GM10266 (cell line): ENCODE results near the gene ACACA.

Experiments
- DNase-seq: peaks from one replicate; pipeline ENCODE4 v3.0.0; 2012; ENCODE audit errors: extremely low spot score
- CTCF ChIP-seq: IDR thresholded peaks from 2 replicates; pipeline ENCODE4 v1.5.1; 2012; ENCODE audit warnings: mild to moderate bottlenecking, low read depth; ENCODE audit not compliant: control insufficient read depth, insufficient read depth; ENCODE audit errors: missing control alignments

ACACA gene

GRCh38 chr17:37092701-37093100 lies 313.9 kb downstream of the ACACA start:
- DNase-seq, result no peak
- no peak for TF ChIP-seq CTCF

- TF ChIP-seq CTCF, result no peak
- no peak for DNase-seq
These were observed 314.6 kb downstream of the ACACA start for GRCh38 chr17:37092071-37092470.

GRCh38 chr17:37090941-37091340 lies 315.7 kb downstream of the ACACA start:
- no peak for TF ChIP-seq CTCF
- no peak for DNase-seq

- TF ChIP-seq CTCF, result no peak
- peak; percentile 62 for DNase-seq
These were observed 316.7 kb downstream of the ACACA start for GRCh38 chr17:37089956-37090355.

- TF ChIP-seq CTCF, result no peak
- DNase-seq, result no peak
These were observed 317.7 kb downstream of the ACACA start for GRCh38 chr17:37088913-37089312.

- no peak for DNase-seq
- no peak for TF ChIP-seq CTCF
These were observed 318.2 kb downstream of the ACACA start for GRCh38 chr17:37088459-37088858.

GRCh38 chr17:37087683-37088082 lies 319.0 kb downstream of the ACACA start:
- no peak for DNase-seq
- no peak for TF ChIP-seq CTCF
